Activated CD8-positive, alpha-beta memory T cell treated with anti-CD3 and anti-CD28 coated beads, Interleukin-2, amount 50 U/mL, for 4 hours (primary cell): ENCODE measurements around the gene ADCY7.

Experiments
- DNase-seq: peaks from one replicate; pipeline ENCODE4 v3.0.0-alpha.2; 2020

Gene ADCY7

DNA sequence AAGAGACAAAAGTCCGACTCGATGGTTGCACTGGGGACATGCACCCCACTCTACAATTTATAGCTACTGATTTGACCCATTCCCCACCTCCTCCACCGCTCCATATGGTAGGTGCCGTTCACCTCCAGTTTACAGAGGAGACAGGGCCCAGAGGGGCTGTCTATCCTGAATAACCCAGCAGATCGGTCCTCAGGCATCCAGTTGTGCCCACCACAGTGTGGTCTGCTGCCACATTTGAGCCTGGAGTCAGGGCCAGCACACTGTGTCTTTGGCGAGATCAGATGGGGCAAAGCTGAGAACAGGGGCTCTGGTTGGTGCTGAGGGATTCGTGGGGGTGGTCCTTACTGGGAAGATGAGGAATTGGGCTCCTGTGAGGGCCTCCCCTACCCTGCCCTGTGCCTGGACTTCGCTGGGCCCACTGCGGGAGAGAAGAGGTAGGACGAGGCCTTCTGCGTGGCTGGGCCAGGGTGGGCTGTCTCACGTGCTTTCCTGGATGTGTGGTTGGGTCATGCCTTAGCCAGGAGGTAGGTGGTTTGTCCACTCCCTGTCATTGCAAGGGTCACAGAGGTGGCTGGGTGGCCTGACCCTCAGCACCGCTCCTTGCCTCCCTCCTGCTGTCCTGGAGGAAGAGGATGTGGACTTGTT is 2.8 kb downstream of the ADCY7 start:
- DNase-seq, result no peak

GRCh38 chr16:50269769-50270509 is 3.6 kb downstream of the ADCY7 start:
- DNase-seq, result no peak

GRCh38 chr16:50270510-50271147 is 4.3 kb downstream of the ADCY7 start:
- DNase-seq, result no peak

DNA sequence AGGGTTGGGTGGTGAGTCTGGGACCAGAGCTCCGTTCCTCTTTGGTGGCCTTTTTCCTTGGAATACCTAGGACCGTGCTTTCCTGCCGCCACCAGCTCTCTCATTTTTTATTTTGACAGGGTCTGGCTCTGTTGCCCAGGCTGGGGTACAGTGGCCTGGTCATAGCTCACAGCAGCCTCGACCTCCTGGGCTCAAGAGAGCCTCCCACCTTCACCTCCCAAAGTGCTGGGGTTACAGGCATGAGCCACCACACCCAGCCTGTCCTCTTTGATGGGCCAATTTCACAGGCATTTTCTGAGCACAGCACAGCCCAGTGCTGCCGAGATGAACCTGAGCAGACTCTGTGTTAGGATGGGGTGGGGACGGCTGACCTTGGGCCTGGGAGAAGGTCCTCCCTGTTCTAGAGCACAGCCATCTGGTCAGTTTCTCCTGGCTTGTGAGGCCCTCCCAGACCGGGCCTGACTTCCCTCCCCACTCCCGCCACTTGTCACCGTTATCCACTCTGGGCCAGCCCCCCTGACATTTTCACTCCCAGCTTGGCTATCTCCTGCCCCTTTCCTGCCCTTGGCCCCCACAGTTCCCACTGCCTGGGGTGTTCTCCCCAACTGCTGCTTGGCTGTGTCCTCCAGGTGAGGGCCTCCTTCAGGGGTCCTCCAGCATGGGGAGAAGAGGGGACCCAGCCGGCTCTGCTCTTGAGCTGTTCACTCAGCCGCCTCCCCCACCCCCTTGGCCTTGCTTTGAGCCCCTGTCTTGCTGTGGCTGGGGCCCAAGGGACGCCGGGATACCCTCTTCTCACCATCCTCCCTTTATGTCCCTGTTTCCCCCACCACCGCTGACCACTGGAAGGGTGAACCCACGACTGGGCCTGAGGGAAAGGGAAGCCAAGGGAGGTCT is 5.0 kb downstream of the ADCY7 start:
- no peak for DNase-seq

- DNase-seq, result no peak
Observed at GRCh38 chr16:50272111-50272571, 5.8 kb downstream of the ADCY7 start.

- DNase-seq, result no peak
Observed at GRCh38 chr16:50272687-50273381, 6.5 kb downstream of the ADCY7 start.

- DNase-seq, result no peak
Observed at GRCh38 chr16:50273382-50273690, 7.0 kb downstream of the ADCY7 start.

GRCh38 chr16:50273888-50274325 is 7.6 kb downstream of the ADCY7 start:
- DNase-seq, result no peak

DNA sequence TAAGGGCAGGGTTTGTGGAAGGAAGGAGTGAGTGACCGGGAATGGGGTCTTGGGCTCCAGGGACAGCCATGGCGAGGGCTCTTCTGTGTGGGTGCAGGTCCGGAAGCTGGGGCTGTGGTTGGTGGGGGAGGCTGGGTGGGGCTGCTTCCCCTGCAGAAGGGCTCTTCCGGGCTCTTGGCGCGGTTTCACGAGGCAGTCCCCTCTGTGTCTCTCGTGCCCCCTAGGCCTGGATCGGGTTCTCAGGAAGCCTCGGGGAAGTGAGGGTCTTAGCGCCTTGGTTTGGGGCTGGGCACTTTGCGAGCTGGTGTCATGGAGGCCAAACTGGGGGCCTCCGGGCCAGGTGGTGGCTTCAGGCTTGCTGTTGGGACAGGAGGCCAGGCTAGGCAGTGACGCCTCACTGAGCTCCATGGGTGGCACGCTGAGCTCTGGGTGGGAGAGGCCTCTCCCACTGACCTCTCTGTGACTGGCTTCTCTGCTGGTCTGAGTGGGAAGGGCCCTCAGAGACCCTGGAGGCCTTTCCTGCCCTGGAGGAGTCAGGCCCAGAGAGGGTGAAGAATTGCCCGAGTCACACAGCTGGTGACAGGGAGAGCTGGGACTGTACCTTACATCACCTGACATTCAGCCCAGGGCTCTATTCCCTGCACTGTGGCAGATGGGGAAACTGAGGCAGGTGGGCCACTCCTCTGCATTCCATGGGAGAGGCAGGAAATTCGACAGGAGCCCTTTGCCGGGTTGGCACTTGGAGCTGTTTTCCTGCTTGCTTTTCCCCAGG is 8.2 kb downstream of the ADCY7 start:
- peak; percentile 57 for DNase-seq

- no peak for DNase-seq
Observed at GRCh38 chr16:50275098-50275415, 8.7 kb downstream of the ADCY7 start.

DNA sequence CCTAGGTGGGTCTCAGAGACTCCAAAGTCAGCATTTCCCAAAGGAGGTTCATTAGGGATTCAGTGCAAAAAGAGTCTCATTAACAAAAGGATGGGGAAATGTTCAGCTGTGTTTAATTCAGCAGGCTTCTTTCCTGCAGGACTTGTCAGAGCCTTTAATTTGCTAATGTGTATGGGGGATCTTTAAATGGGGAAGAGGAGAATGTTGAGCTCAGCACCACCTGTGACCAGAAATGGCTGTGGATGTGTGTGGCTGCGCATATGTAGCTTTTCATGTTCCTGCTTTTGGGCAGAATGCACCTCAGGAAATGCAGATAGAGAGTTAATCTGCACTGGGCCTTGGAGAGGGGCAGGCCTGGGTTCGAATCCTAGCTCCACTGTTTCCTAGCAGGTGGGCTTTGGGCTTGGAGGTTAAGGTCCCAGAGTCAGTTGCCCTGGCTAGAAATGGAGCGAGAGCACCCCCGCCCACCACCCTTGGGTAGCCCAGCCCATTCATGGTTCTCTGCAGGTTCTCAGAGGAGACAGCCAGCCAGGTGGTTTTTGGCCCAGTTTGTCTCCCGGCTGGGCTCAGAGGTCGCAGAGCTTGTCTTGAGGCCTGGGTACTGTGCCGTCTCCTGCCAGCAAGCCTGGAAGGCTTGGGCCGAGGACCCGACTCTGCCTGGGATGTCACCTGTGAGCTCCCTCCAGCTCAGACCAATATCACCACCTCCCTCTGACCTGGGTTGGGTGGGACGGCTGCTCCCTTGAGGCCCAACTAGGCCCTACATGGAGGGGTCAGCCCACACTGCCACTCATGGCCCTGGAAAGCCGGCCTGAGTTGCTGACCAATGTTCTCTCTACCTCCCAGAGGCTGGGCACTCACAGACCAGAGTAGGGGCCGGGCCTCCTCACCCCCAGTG is 9.3 kb downstream of the ADCY7 start:
- DNase-seq, result no peak

- no peak for DNase-seq
Observed at GRCh38 chr16:50276326-50276640, 9.9 kb downstream of the ADCY7 start.

GRCh38 chr16:50276801-50277555 is 10.6 kb downstream of the ADCY7 start:
- DNase-seq, result no peak

- DNase-seq, result no peak
Observed at GRCh38 chr16:50278251-50278650, 11.9 kb downstream of the ADCY7 start.

DNA sequence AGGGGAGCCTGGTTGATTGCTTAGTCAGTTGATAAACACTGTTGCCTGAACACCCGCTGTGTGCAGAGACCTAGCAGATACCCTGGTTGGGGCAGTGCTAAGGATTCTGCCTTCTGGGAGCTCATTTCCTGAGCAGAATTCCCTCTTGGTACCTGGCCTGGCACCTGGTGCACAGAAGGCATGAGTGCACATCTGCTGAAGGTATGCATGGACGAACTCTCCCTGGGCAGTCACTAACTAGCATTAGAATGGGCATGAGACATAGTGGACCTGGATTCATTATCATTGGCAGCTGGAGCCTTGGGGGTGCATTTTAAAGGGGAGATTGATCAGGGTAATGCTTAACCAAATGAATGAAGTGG is 13.1 kb downstream of the ADCY7 start:
- DNase-seq, result no peak

- DNase-seq, result no peak
Observed at GRCh38 chr16:50280932-50281331, 14.6 kb downstream of the ADCY7 start.

DNA sequence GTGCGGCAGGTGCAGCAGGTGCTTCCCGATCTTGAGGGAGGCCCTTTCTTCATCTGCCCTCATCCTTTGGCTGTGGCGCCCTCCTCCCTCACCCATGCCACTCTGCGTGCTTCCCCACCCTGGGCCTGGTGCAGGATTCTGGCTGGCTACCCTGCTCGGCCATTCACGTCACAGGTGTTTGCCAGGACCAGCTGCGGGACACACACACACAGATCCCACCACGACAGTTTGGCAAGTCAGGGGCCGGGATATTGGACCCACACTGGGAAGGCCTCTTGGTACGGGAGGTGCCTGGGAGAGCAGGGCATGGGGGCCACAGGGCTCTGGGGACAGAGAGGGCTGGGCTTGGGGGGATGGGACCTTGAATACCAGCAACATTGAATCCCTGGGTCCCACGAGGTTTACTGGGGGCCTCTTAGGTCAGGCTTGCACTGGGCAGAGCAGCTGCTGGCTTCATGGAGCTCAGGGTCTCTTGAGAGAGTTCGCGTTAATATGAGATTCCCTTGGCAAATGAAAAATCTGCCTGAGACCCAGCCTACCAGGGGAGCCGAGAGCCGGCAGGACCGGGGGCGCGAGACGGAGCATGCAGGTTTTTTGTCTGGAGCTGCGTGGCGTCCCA is 15.1 kb downstream of the ADCY7 start:
- no peak for DNase-seq

DNA sequence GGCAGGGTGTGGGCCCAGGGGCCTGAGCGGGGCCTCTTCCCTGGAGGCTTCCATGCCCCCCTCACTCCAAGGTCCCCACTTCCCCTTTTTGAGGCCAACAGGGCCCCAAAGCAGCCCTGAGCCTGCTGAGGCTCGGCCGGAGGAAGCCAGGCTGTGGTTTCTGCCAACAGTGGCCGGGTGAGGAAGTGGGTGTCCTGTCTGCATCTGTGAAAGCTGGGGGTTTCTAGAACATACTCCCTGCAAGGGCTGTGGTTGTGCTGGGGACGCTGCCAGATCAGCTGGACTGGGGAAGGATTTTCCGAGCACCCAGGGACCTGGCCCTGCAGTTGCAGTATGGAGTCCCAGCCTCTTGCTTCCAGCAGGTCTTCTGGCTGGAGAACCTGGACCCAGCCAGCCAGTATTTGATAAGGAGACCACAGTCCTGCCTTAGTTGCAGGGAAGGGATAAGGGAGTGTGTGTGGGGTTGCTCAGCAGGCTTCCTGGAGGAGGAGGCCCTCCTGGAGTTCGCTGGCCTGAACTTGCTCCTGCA is 15.7 kb downstream of the ADCY7 start:
- peak; percentile 44 for DNase-seq

DNA sequence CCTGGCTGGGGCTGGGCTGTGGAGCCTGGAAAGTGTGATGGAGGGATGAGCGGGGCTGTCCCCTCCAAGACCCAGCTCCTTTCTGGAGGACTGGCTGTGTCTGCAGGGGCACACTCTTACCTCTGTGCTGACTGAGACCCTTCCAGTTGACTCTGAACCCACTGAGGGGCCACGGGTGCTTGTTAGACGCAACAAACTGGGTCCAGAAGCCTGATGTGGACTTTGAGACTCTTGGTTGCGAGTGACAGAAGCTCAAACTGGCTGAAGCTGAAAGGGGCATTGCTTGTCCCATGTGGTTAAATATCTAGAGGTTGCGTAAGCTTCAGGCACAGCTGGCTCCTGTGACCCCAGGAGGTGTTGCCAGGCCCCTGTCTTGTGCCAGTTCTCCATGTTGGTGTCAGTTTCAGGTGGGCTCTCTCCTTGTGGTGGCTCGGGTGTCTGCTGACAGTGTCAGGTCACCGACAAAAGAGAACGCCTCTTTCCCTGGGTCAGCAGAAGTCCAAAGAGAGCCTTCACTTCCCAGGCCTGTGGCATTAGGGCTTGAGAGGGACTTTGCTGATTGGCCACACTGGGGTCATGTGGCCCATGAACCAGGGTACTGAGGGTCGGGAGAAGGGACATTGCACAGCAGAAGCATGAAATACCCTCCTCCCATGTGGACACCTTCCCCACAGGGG is 16.7 kb downstream of the ADCY7 start:
- no peak for DNase-seq
